ENCODE results near the gene LMO4. TPM values are rescaled to one million over a fixed set of nuclear protein-coding genes. Genes with fewer than 3 reads are reported as not detected.

The LMO4 gene
- total and polyA plus RNA-seq, 2 donors (not counting 1 experiment from before 2014, with no cell fraction given): 35.7 to 46.0 TPM

GRCh38 chr1:87294633-87295032 lies 34.0 kb upstream of the LMO4 start:
- H3K36me3 ChIP-seq (replicated peaks in 1 of 2; ENCODE audit: control extremely low read depth in 1 of 2, control insufficient read depth in 1 of 2, extremely low read depth in 1 of 2, insufficient read depth in 2 of 2, low read length in 1 of 2): no peaks in the 10 kb centered on the region
- POLR2A ChIA-PET: no interaction called here
- peaks cover 12% of the 10 kb centered on the region for H3K27me3 Mint-ChIP-seq
- H4K20me1 ChIP-seq (ENCODE audit: control insufficient read depth, insufficient read depth, low read length, poor library complexity, severe bottlenecking): no peaks in the 10 kb centered on the region
- no peak overlapping the region for H3K27ac ChIP-seq (ENCODE audit: low read length in 2 of 2)
- H3K27me3 ChIP-seq (replicated peaks in 1 of 4; ENCODE audit: control extremely low read depth in 1 of 4, control insufficient read depth in 3 of 4, insufficient read depth in 4 of 4, low read length in 3 of 4): no peaks in the 10 kb centered on the region
- H3K9me3 Mint-ChIP-seq (ENCODE audit: insufficient read depth): no peaks in the 10 kb centered on the region
- no peak for TF ChIP-seq CTCF (IDR thresholded peaks at IDR 0.05)
- no peak for TF ChIP-seq EZH2 (IDR thresholded peaks at IDR 0.05; ENCODE audit: borderline replicate concordance, insufficient read depth, low read depth, low read length, poor library complexity, severe bottlenecking)
- intact Hi-C loops (cut with micrococcal nuclease): no loop called here
- H3K4me3 Mint-ChIP-seq: no peak overlapping the region
- CTCF ChIA-PET: interaction anchor here (0.7 to 10.4 kb wide), 10 partner anchors 9 to 767 kb away, joined by 3 to 151 read pairs (median 3); no protein-coding TSS in a partner anchor
- H3K79me2 ChIP-seq (ENCODE audit: control insufficient read depth, insufficient read depth, low read length): no peaks in the 10 kb centered on the region
- DNase-seq (no peak), ATAC-seq (ENCODE audit: low read depth) (no peak)
- no peak overlapping the region for H3K4me3 ChIP-seq (ENCODE audit: control extremely low read depth in 1 of 5, extremely low read depth in 1 of 5, insufficient read depth in 1 of 5, low read depth in 2 of 5, low read length in 4 of 5)
- no peak overlapping the region for H2AFZ ChIP-seq (ENCODE audit: insufficient read depth, low read depth, low read length, poor library complexity, severe bottlenecking)
- no peaks in the 10 kb centered on the region for H3K4me1 Mint-ChIP-seq
- H3K4me1 ChIP-seq (ENCODE audit: control insufficient read depth in 2 of 2, insufficient read depth in 2 of 2, low read length in 2 of 2): no peaks in the 10 kb centered on the region
- no peak overlapping the region for H3K27ac Mint-ChIP-seq
- WGBS (ENCODE audit: insufficient coverage): 77% methylated on average over 4 of the region's 5 CpGs
- H3K9me3 ChIP-seq (ENCODE audit: control extremely low read depth in 1 of 3, control insufficient read depth in 2 of 3, insufficient read depth in 1 of 3, low read length in 2 of 3): no peaks in the 10 kb centered on the region
- H3K9ac ChIP-seq (ENCODE audit: low read length): no peak overlapping the region
- no peak overlapping the region for H3K4me2 ChIP-seq (replicated peaks; ENCODE audit: low read depth, low read length, poor library complexity, severe bottlenecking)

GRCh38 chr1:87295445-87296110 lies 33.1 kb upstream of the LMO4 start:
- H3K27me3 ChIP-seq (replicated peaks in 1 of 4; ENCODE audit: control extremely low read depth in 1 of 4, control insufficient read depth in 3 of 4, insufficient read depth in 4 of 4, low read length in 3 of 4): no peaks in the 10 kb centered on the region
- no peak overlapping the region for H2AFZ ChIP-seq (ENCODE audit: insufficient read depth, low read depth, low read length, poor library complexity, severe bottlenecking)
- Mint-ChIP-seq H3K4me1 (no peaks in the 10 kb centered on the region), H3K27ac (no peak overlapping the region), H3K27me3 (peaks cover 9% of the 10 kb centered on the region), H3K9me3 (ENCODE audit: insufficient read depth) (no peaks in the 10 kb centered on the region), H3K4me3 (no peak overlapping the region)
- no peak overlapping the region for H3K27ac ChIP-seq (ENCODE audit: low read length in 2 of 2)
- no peaks in the 10 kb centered on the region for H3K4me1 ChIP-seq (ENCODE audit: control insufficient read depth in 2 of 2, insufficient read depth in 2 of 2, low read length in 2 of 2)
- 100% methylated on average over 6 of the region's 11 CpGs for WGBS (ENCODE audit: insufficient coverage)
- ChIA-PET CTCF (interaction anchor here (0.7 to 10.4 kb wide), 6 partner anchors 8 to 656 kb away, joined by 3 to 151 read pairs (median 4); no protein-coding TSS in a partner anchor), POLR2A (no interaction called here)
- TF ChIP-seq EZH2 (IDR thresholded peaks at IDR 0.05; ENCODE audit: borderline replicate concordance, insufficient read depth, low read depth, low read length, poor library complexity, severe bottlenecking): no peak
- TF ChIP-seq CTCF (IDR thresholded peaks at IDR 0.05): no peak
- H3K9me3 ChIP-seq (ENCODE audit: control extremely low read depth in 1 of 3, control insufficient read depth in 2 of 3, insufficient read depth in 1 of 3, low read length in 2 of 3): no peaks in the 10 kb centered on the region
- no peak overlapping the region for H3K4me3 ChIP-seq (ENCODE audit: control extremely low read depth in 1 of 5, extremely low read depth in 1 of 5, insufficient read depth in 1 of 5, low read depth in 2 of 5, low read length in 4 of 5)
- H3K79me2 ChIP-seq (ENCODE audit: control insufficient read depth, insufficient read depth, low read length): no peaks in the 10 kb centered on the region
- H4K20me1 ChIP-seq (ENCODE audit: control insufficient read depth, insufficient read depth, low read length, poor library complexity, severe bottlenecking): no peaks in the 10 kb centered on the region
- no peak overlapping the region for H3K9ac ChIP-seq (ENCODE audit: low read length)
- DNase-seq: no peak
- intact Hi-C loops (cut with micrococcal nuclease): no loop called here
- no peak for ATAC-seq (ENCODE audit: low read depth)
- no peak overlapping the region for H3K4me2 ChIP-seq (replicated peaks; ENCODE audit: low read depth, low read length, poor library complexity, severe bottlenecking)
- no peaks in the 10 kb centered on the region for H3K36me3 ChIP-seq (replicated peaks in 1 of 2; ENCODE audit: control extremely low read depth in 1 of 2, control insufficient read depth in 1 of 2, extremely low read depth in 1 of 2, insufficient read depth in 2 of 2, low read length in 1 of 2)
